A549 (cell line): ENCODE results near the gene RGS19.

Source experiments
- CEBPB ChIP-seq, 2 experiments: fragments of >200 bp in 1 of 2; sonication (Bioruptor Twin) in 1 of 2; formaldehyde crosslinking in 1 of 2; IDR thresholded peaks; 2 replicates each; pipeline ENCODE4 v1.6.1; 2012 to 2016
- CTCF ChIP-seq: fragments of >200 bp; sonication (Bioruptor Twin); formaldehyde crosslinking; IDR thresholded peaks from 3 replicates; pipeline ENCODE4 v1.5.1; 2016
- HEYL ChIP-seq: fragments of 250-450 bp; sonication (Bioruptor Pico); IDR thresholded peaks from 2 replicates; pipeline ENCODE4 v1.8.0; 2021; ENCODE audit warnings: mild to moderate bottlenecking, moderate library complexity
- JUN ChIP-seq, 2 experiments: fragments of >200 bp; sonication (Bioruptor Twin); formaldehyde crosslinking; IDR thresholded peaks; 2 replicates in 1 of 2; 3 replicates in 1 of 2; pipeline ENCODE4 v1.6.1; 2016 to 2017

GRCh38 chr20:64112691-64113443 is 33.5 kb upstream of the RGS19 start:
- TF ChIP-seq CTCF (no peak), JUN (IDR thresholded peaks at IDR 0.05) (no peak), CEBPB (IDR thresholded peaks at IDR 0.05) (no peak), HEYL (CRISPR knock-in tag) (no peak)
